ENCODE results near the gene SAMD7. TPM values are rescaled to one million over a fixed set of nuclear protein-coding genes. Genes with fewer than 3 reads are reported as not detected.

SAMD7 gene
- total and polyA plus RNA-seq, 9 of the 15 experiments (the other 6 are each of a cell fraction or from before 2014, with no cell fraction given), result not detected

- 0 out of 4 replicates have a peak, but pooled peaks of 1 of the 2 experiments have one; percentile 15 for TF ChIP-seq HDAC1 (IDR thresholded peaks at IDR 0.05)
- no peak for TF ChIP-seq ZBTB8A (IDR thresholded peaks at IDR 0.05; ENCODE audit: partially characterized antibody)
- no peak for TF ChIP-seq E2F3 (CRISPR knock-in tag; IDR thresholded peaks at IDR 0.05)
- no peak for TF ChIP-seq ZBTB11 (CRISPR knock-in tag; IDR thresholded peaks at IDR 0.05)
- no peak for TF ChIP-seq CBX3 (IDR thresholded peaks at IDR 0.05; ENCODE audit: borderline replicate concordance in 1 of 2, low read length in 2 of 2)
- no peak for TF ChIP-seq ATF3 (IDR thresholded peaks at IDR 0.05)
- TF ChIP-seq ATF3 (CRISPR knock-in tag; conservative IDR thresholded peaks at IDR 0.05), result no peak
- no peak for TF ChIP-seq ESRRA (IDR thresholded peaks at IDR 0.05; ENCODE audit: borderline replicate concordance, low read depth)
- no peak for TF ChIP-seq NFRKB (IDR thresholded peaks at IDR 0.05; ENCODE audit: low read depth)
- TF ChIP-seq FOXJ2 (tag; IDR thresholded peaks at IDR 0.05), result no peak
- no peak for TF ChIP-seq RBM15 (IDR thresholded peaks at IDR 0.05; ENCODE audit: insufficient read depth, low read length)
- no peak for TF ChIP-seq ZBTB1 (CRISPR knock-in tag; IDR thresholded peaks at IDR 0.05; ENCODE audit: borderline replicate concordance, low read depth)
- no peak for TF ChIP-seq TRIM25 (IDR thresholded peaks at IDR 0.05; ENCODE audit: borderline replicate concordance)
- TF ChIP-seq NFE2 (IDR thresholded peaks at IDR 0.05; ENCODE audit: low read depth), result no peak
- TF ChIP-seq HNRNPK (IDR thresholded peaks at IDR 0.05; ENCODE audit: low read depth, low read length, poor library complexity, severe bottlenecking), result no peak
- peak; percentile 7; the same call in 1 of the 2 replicates for TF ChIP-seq EP300 (IDR thresholded peaks at IDR 0.05; ENCODE audit: low read length)
- TF ChIP-seq XRCC3 (IDR thresholded peaks at IDR 0.05), result no peak
- no peak for TF ChIP-seq SMC3 (conservative IDR thresholded peaks at IDR 0.05; ENCODE audit: insufficient read depth, low read depth, low read length)
- no peak for TF ChIP-seq PHTF2 (CRISPR knock-in tag; IDR thresholded peaks at IDR 0.05)
- no peak for TF ChIP-seq IFI16 (CRISPR knock-in tag; IDR thresholded peaks at IDR 0.05)
- TF ChIP-seq DDX20 (tag; IDR thresholded peaks at IDR 0.05; ENCODE audit: low read depth), result no peak
- TF ChIP-seq ZNF311 (CRISPR knock-in tag; IDR thresholded peaks at IDR 0.05), result no peak
- TF ChIP-seq NFE2L1 (tag; IDR thresholded peaks at IDR 0.05; ENCODE audit: borderline replicate concordance, low read depth), result no peak
Observed at GRCh38 chr3:169939320-169939719, 27.9 kb downstream of the SAMD7 start (continued).

Measured in K562 (cell line).